Non-pigmented ciliary epithelial cell (primary cell): Measurements from ENCODE around the gene SAMHD1.
"Not testable (repeated sequence)": the region's sequence is repeated elsewhere in the genome, so short reads cannot be mapped to it uniquely, and the experiment has no call there.

Source experiments
- DNase-seq: peaks from one replicate; pipeline ENCODE4 v3.0.0-alpha.2; 2010; ENCODE audit warnings: low read depth

Gene SAMHD1

GRCh38 chr20:36951198-36951978 lies at the start of gene SAMHD1:
Gene SAMHD1 (minus strand): TSS chr20:36951708. CDS start chr20:36951643, 65 bp downstream.
- DNase-seq = peak; percentile 93

- DNase-seq = not testable (repeated sequence)
Measured at GRCh38 chr20:37000171-37000570, 48.7 kb upstream of the SAMHD1 start.

GRCh38 chr20:36998652-36999051 lies 47.1 kb upstream of the SAMHD1 start:
- DNase-seq = no peak

DNA sequence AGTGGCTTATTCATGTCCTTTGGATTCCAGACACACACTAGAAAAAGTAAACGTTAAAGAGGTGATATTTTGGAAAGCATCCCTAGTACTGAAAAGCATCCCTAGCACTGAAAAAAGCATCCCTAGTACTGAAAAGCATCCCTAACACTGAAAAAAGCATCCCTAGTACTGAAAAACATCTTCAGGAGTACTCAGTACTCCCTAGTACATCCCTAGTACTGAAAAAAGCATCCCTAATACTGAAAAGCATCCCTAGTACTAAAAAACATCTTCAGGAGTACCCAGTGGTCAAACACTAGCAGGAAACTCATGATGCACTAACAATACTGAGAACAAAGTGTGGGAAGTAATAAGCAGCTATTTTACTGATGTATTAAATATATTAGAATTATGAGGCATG lies 45.6 kb upstream of the SAMHD1 start:
- DNase-seq = no peak

DNA sequence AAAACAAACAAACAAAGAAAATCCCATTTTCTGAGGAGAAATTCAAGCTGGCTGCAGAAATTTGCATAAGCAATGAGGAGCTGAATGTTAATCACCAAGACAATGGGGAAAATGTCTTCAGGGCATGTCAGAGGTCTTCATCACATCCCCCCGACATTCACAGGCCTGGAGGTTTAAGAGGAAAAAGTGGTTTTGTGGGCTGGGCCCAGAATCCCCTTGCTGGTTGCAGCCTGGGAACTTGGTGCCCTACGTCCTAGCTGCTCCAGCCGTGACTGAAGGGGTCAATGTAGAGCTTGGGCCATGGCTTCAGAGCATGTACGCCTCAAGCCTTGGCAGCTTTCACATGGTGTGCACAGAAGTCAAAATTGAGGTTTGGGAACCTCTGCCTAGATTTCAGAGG lies 42.7 kb upstream of the SAMHD1 start:
- DNase-seq = not testable (repeated sequence)

GRCh38 chr20:36992802-36993334 lies 41.4 kb upstream of the SAMHD1 start:
- no peak for DNase-seq

DNA sequence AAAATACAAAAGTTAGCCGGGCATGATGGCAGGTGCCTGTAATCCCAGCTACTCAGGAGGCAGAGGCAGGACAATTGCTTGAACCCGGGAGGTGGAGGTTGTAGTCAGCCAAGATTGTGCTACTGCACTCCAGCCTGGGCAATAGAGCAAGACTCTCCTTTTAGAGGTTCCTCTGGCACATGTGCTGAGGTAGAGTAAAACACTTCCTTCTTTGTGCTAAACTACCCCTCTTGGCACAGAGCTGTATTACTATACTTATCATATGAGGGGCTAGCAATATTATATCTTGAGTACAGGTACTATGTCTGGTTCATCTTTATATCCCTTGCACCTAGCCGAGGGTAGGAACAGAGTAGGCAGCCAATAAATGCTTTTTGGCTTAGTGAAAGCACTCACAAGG lies 40.2 kb upstream of the SAMHD1 start:
- DNase-seq = no peak

DNA sequence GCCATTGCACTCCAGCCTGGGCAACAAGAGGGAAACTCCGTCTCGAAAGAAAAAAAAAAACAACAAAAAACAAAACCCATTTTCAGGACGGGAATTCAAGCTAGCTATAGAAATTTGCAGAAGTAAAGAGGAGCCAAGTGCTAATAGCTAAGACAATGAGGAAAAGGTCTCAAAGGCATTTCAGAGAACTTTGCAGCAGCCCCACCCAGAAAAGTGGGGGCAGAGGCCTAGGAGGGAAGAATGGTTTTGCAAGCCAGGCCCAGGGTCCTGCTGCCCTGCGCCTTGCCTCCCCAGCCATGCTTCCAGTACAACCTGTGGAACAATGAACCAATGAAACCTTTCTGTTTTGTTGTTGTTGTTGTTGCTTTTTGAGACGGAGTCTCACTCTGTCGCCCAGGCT lies 38.3 kb upstream of the SAMHD1 start:
- no peak for DNase-seq

GRCh38 chr20:36988494-36988966 lies 37.0 kb upstream of the SAMHD1 start:
- DNase-seq = no peak

GRCh38 chr20:36984257-36984638 lies 32.7 kb upstream of the SAMHD1 start:
- no peak for DNase-seq

DNA sequence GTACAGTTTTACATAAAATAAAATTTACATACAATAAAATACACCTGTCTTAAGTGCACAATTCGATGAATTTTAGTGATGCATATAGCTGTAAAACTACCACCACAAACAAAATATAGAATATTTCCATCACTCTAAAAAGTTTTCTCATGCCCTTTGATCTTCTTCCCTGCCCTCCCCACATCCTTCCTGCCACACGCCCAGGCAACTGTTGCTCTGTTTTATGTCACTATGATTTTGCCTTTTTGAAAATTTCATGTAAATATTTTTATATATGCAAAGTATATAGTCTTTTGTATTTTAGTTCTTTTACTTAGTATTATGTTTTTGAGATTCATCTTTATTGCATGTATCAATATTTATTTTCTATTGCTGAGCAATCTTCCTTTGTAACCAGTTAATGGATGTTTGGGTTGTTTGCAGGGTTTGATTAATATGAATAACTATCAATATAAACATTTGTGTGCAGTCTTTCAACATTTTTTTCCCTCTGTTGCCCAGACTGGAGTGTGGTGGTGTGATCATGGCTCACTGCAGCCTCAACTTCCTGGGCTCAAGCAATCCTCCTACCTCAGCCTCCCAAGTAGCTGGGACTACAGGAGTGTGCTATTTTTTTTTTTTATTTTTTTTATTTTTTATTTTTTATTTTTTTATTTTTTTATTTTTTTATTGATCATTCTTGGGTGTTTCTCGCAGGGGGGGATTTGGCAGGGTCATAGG lies 23.8 kb upstream of the SAMHD1 start:
- DNase-seq = no peak

- no peak for DNase-seq
Measured at GRCh38 chr20:36974660-36975059, 23.2 kb upstream of the SAMHD1 start.

GRCh38 chr20:36971103-36971502 lies 19.6 kb upstream of the SAMHD1 start:
- no peak for DNase-seq

DNA sequence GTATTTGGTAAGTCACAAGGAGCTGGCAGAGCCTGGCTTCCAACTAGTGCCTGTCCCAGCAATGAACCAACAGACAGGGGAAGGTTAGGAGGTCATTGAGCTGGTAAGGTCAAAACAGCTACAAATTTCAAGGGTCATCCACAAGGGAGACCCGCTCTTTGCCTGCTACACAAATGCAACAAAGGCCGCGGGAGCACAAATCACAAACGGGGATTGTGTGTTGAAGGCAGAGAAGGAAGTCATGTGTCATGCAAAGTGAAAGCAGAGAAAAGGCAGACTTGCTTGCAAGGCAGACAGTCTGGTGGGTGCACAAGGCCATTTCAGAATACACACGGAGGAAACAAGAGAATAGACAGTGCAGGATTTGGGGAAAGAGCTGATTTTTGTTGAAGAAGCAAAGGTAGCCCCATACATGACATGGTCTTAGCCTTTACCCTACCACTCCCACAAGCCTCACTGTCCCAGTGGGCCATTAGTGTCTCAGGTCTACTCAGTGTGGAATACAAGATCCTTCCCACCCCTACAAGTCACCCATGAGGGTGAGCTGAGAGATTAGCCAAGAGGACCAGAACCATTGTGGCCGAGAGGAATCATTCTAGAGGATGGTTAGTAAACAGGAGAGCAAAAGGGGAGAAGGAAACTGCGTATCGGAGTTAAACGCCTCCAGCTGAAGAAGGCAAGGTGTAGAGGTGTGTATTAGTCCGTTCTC lies 18.1 kb upstream of the SAMHD1 start:
- DNase-seq = no peak

- no peak for DNase-seq
Measured at GRCh38 chr20:36969051-36969450, 17.5 kb upstream of the SAMHD1 start.

- DNase-seq = no peak
Measured at GRCh38 chr20:36967636-36968035, 16.1 kb upstream of the SAMHD1 start.

DNA sequence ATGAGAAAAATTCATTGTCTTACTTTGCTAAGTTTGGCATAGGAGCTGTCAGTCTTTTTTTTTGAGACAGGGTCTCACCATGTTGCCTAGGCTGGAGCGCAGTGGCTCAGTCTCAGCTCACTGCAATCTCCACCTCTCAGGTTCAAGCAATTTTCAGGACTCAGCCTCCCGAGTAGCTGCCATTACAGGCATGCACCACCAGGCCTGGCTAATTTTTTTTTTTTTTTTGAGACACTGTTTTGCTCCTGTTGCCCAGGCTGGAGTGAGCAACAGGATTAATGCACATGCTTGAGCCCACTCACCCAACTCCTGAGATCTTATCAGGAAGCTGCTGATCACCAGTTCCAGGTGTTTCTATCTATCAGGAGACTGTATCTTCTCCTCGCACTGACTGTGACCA lies 15.5 kb upstream of the SAMHD1 start:
- DNase-seq = not testable (repeated sequence)

DNA sequence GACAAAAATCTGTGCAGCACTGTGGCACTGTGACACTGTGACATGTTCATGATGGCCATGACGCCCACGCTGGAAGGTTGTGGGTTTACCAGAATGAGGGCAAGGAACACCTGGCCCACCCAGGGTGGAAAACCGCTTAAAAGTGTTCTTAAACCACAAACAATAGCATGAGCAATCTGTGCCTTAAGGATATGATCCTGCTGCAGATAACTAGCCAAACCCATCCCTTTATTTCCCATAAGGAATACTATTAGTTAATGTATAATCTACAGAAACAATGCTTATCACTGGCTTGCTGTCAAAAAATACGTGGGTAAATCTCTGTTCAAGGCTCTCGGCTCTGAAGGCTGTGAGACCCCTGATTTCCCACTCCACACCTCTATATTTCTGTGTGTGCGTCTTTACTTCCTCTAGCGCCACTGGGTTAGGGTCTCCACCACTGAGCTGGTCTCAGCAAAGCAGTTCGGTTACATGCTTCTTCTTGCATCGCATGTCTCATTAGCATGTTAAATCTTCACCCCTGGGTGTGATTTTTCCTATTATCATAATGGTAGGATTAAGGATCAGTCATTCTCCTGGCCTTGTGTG lies 10.9 kb upstream of the SAMHD1 start:
- not testable (repeated sequence) for DNase-seq

GRCh38 chr20:36959242-36959641 lies 7.7 kb upstream of the SAMHD1 start:
- no peak for DNase-seq

- no peak for DNase-seq
Measured at GRCh38 chr20:36957875-36958667, 6.6 kb upstream of the SAMHD1 start.

DNA sequence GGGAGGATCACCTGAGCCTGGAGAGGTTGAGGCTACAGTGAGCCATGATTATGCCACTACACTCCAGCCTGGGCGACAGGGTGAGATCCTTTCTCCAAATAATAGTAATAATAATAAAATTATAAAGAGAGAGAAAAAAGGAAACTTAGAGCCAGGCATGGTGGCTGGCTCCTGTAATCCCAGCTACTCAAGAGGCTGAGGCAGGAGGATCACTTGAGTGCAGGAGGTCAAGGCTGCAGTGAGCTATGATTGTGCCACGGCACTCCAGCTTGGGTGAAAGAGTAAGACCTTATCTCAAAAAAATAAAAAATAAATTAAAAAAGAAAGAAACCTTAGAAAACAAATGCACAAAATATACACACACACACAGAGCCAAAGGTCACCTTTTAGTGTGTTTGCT lies 5.2 kb upstream of the SAMHD1 start:
- DNase-seq = no peak
